BE2C (cell line): ENCODE data around the gene LAMC3.

Experiments used
- DNase-seq: peaks from one replicate; pipeline ENCODE4 v3.0.0-alpha.2; 2020
- H3K27me3 ChIP-seq: fragments of 250-450 bp; sonication (Bioruptor Pico); 2 replicates; pipeline ENCODE4 v1.5.1; 2020; ENCODE audit warnings: mild to moderate bottlenecking
- H3K36me3 ChIP-seq: fragments of 250-450 bp; sonication (Bioruptor Pico); 2 replicates; pipeline ENCODE4 v1.5.1; 2020; ENCODE audit warnings: mild to moderate bottlenecking
- H3K4me1 ChIP-seq: fragments of 250-450 bp; sonication (Bioruptor Pico); 2 replicates; pipeline ENCODE4 v1.5.1; 2020
- H3K4me3 ChIP-seq: 2 replicates; pipeline ENCODE4 v1.5.1; 2011; ENCODE audit warnings: low read depth, low read length
- H3K9me3 ChIP-seq: fragments of 250-450 bp; sonication (Bioruptor Pico); 2 replicates; pipeline ENCODE4 v1.5.1; 2020
- TF ChIP-seq, protein P1 (sequence below): IDR thresholded peaks from 2 replicates; pipeline ENCODE4 v1.5.1; 2012; ENCODE audit warnings: mild to moderate bottlenecking, low read depth, low read length

LAMC3 gene

DNA sequence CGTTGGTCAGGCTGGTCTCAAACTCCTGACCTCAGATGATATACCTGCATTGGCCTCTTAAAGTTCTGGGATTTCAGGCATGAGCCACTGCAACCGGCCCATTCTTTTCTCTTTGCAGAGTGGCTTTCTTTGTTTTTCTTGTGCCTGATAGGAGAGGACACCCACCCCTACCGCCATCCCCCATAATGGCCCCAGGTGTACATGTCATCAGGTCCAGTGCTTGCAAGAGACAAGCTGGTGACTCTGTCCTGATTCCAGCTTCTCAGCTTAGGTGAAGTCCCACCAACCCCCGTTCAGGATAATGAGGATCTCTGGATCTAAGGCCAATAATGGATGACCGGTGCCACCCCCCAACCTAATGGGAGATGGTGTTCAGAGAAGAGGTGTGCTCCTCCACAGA is 85.0 kb downstream of the LAMC3 start:
- DNase-seq: no peak
- Histone ChIP-seq H3K36me3 (no peaks in the 10 kb centered on the region), H3K4me3 (no peak overlapping the region), H3K4me1 (no peaks in the 10 kb centered on the region), H3K9me3 (no peaks in the 10 kb centered on the region), H3K27me3 (peaks cover 36% of the 10 kb centered on the region)
- TF ChIP-seq, protein P1, sequence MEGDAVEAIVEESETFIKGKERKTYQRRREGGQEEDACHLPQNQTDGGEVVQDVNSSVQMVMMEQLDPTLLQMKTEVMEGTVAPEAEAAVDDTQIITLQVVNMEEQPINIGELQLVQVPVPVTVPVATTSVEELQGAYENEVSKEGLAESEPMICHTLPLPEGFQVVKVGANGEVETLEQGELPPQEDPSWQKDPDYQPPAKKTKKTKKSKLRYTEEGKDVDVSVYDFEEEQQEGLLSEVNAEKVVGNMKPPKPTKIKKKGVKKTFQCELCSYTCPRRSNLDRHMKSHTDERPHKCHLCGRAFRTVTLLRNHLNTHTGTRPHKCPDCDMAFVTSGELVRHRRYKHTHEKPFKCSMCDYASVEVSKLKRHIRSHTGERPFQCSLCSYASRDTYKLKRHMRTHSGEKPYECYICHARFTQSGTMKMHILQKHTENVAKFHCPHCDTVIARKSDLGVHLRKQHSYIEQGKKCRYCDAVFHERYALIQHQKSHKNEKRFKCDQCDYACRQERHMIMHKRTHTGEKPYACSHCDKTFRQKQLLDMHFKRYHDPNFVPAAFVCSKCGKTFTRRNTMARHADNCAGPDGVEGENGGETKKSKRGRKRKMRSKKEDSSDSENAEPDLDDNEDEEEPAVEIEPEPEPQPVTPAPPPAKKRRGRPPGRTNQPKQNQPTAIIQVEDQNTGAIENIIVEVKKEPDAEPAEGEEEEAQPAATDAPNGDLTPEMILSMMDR: no peak

DNA sequence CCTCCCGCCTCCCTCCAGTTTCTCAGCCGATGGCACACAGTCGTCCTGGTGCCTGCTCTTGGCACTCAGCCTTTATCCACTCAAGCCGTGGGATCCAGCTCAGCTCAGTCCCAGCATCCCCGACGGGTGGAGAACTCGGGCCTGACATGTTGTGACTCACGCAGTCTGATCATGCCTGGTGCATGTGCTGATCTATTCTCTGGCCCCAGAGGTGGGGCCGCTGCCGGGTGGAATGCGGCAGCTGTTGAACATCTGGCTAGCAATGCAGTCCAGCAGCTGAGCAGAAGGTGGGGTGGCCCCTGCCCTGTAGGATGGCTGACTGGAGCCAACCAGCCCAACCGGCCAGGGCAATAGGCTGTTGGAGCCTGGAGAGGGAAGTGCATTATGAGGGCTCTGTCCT is 85.6 kb downstream of the LAMC3 start:
- Histone ChIP-seq H3K9me3 (no peaks in the 10 kb centered on the region), H3K36me3 (no peaks in the 10 kb centered on the region), H3K4me1 (no peaks in the 10 kb centered on the region), H3K4me3 (no peak overlapping the region), H3K27me3 (peaks cover 36% of the 10 kb centered on the region)
- DNase-seq: no peak
- TF ChIP-seq, protein P1: no peak

DNA sequence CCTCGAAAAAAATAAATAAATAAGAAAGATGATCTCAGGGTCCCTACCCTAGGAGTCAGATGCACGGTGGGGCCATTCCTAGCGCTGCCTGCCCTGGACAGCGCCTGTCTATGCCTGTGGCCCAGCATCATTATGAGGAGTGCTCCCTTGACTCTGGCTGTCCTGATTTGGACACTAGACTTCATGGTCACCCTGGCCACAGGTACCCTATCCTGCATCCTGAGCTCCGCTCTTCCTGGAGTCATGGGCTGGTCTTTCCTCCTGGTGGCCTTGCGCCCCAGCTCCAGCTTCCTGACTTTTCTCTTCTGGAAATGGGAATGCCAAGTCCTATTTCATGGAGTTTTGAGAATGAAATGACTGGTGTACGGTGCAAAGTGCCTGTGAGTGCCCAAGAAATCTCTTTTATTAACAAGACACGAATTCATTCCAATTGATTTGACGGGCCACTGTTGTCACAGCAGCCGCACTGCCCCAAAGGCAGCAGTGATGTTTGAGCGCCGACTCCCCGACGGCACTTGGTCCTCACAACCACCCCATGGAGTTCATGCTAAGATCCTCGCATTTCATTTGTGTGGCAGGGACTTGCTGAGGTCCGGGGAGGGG is 86.8 kb downstream of the LAMC3 start:
- TF ChIP-seq, protein P1: no peak
- Histone ChIP-seq H3K27me3 (peaks cover 36% of the 10 kb centered on the region), H3K4me3 (no peak overlapping the region), H3K4me1 (no peaks in the 10 kb centered on the region), H3K9me3 (no peaks in the 10 kb centered on the region), H3K36me3 (no peaks in the 10 kb centered on the region)
- no peak for DNase-seq

DNA sequence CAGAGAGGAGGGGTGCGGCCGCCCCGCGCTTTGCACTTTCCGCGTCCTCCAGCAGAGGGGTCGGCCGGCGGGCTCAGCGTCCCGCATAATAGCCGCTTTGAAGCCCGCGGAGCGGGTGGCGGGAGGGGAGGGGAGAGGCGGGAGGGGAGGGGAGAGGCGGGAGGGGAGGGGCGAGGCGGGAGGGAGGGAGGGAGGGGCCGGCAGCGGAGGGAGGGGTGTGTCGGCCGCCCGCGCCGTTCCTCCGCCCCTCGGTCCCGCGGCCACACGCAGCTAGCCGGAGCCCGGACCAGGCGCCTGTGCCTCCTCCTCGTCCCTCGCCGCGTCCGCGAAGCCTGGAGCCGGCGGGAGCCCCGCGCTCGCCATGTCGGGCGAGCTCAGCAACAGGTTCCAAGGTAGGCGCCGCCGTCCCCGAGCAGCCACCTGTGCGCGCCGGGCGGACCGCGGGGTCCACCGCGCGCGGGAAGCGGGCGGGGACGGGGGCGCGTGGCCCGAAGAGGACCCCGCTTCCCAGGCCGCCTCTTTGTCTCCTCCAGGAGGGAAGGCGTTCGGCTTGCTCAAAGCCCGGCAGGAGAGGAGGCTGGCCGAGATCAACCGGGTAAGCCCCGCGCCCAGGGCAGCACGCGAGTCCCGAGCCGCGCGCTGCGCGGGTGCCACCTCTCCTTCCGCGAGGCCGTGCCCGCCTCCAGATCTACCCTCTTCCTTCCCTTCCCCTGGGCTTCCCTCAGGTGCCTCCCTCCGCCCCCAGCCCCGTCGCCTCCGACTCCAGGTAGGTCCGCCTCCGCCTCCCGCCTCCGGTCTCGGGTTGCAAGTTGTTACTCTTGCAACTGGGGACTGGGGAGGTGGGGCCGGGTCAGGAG is 87.5 kb downstream of the LAMC3 start, which contains the start of gene AIF1L:
TSS of gene AIF1L (plus strand) at position 263 of the 857 bp plus-strand sequence. CDS start at position 362, 99 bp downstream.
- TF ChIP-seq, protein P1: 0 out of 2 replicates have a peak, but pooled peaks have one; percentile 2
- H3K9me3 ChIP-seq: no peaks in the 10 kb centered on the region
- peak within 1 kb of the TSS; percentile 8 for H3K4me3 ChIP-seq
- no peaks in the 10 kb centered on the region for H3K4me1 ChIP-seq
- peaks cover 36% of the 10 kb centered on the region for H3K27me3 ChIP-seq
- no peaks in the 10 kb centered on the region for H3K36me3 ChIP-seq
- peak; percentile 51 for DNase-seq

DNA sequence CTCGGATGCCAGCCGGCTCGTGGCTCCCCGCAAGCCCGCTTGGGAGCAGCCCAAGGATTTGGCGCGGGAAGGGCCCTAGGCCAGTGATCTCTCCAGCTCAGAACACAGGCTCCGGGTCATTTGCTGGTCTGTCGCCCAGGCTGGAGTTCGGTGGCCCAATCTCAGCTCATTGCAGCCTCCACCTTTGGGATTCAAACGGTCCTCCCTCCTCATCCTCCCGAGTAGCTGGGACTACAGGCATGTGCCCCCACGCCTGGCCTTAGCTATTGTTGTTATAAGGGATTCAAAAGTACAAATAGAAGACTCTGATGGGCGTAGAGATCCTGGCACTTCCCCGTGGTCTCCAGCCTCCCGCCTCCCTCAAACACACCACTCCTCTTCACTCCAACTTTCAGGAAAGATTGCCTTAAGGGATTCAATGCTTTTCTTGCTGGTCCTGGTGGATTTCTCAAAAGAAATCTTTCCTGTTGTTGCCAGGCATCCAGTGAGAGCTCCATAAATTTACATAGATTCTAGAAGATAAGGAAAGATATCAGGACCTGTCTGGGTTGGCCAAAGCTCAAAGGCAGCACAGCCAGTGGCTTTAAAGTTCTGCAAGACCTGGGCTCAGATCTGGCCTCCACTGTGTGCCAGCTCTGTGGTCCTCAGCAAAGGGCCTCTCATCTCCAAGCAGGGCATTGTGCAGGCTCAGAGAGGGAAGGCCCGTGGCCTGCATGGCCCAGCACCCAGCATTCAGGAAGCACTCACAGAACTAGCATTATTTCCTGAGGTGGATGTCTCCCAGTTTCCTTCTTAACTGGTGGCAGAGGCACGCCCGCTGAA is 88.4 kb downstream of the LAMC3 start:
- no peak overlapping the region for H3K4me3 ChIP-seq
- peaks cover 2% of the 10 kb centered on the region for H3K4me1 ChIP-seq
- TF ChIP-seq, protein P1: no peak
- peaks cover 36% of the 10 kb centered on the region for H3K27me3 ChIP-seq
- no peaks in the 10 kb centered on the region for H3K9me3 ChIP-seq
- no peak for DNase-seq
- H3K36me3 ChIP-seq: no peaks in the 10 kb centered on the region
